PC-3 (cell line): Measurements from ENCODE around the gene OXSR1. TPM values are rescaled to one million over a fixed set of nuclear protein-coding genes. Genes with fewer than 3 reads are reported as not detected.
A peak's percentile ranks its signal among the peaks of the same experiment; 100 is the strongest.

Experiments used
- ATAC-seq: fragments of 200-7000 bp; cut with Tn5 transposase; 2 replicates; pipeline ENCODE4 v1.9.1; 2020; ENCODE audit warnings: mild to moderate bottlenecking, moderate library complexity
- BruUV-seq: library from RNA; stranded (reverse); fragments of 400-500 nt; replicated peaks from 2 replicates; lab custom pipeline; 2021; lab: Mats Ljungman, UMichigan
- CTCF ChIA-PET: fragments of 300-600 bp; sonication (Branson Sonifier 250); formaldehyde crosslinking; loops from one replicate; lab custom pipeline; 2022; ENCODE audit warnings: antibody characterized with exemption; lab: Charles Lee
- POLR2A ChIA-PET: fragments of 300-600 bp; sonication (Branson Sonifier 250); formaldehyde crosslinking; loops from one replicate; lab custom pipeline; 2022; ENCODE audit warnings: antibody characterized with exemption; ENCODE audit not compliant: unreplicated experiment; lab: Charles Lee
- DNase-seq: peaks from one replicate; pipeline ENCODE4 v3.0.0-alpha.2; 2015
- H2AFZ ChIP-seq: fragments of 300-600 bp; sonication (generic); 2 replicates; pipeline ENCODE4 v1.6.0; 2016; ENCODE audit warnings: antibody characterized with exemption, low read length
- H3F3A ChIP-seq: fragments of 300-600 bp; sonication (generic); one replicate; pipeline ENCODE4 v1.6.0; 2017; ENCODE audit warnings: antibody characterized with exemption, low read length, control low read depth, mild to moderate bottlenecking; ENCODE audit not compliant: unreplicated experiment
- H3K27ac ChIP-seq: fragments of 300-600 bp; sonication (generic); 2 replicates; pipeline ENCODE4 v1.5.1; 2016; ENCODE audit warnings: mild to moderate bottlenecking, low read length
- H3K27me3 ChIP-seq: fragments of 300-600 bp; sonication (generic); 2 replicates; pipeline ENCODE4 v1.6.1; 2016; ENCODE audit warnings: low read length, mixed read lengths
- H3K36me3 ChIP-seq: fragments of 300-600 bp; sonication (generic); 2 replicates; pipeline ENCODE4 v1.6.1; 2016; ENCODE audit warnings: low read depth, mixed run types, low read length, mixed read lengths
- H3K4me1 ChIP-seq: fragments of 300-600 bp; sonication (generic); 2 replicates; pipeline ENCODE4 v1.5.1; 2016; ENCODE audit warnings: low read length; ENCODE audit not compliant: insufficient read depth
- H3K4me2 ChIP-seq: fragments of 300-600 bp; sonication (generic); 2 replicates; pipeline ENCODE4 v1.6.0; 2016; ENCODE audit warnings: low read length
- H3K4me3 ChIP-seq: fragments of 300-600 bp; sonication (generic); 2 replicates; pipeline ENCODE4 v1.5.1; 2016; ENCODE audit warnings: mild to moderate bottlenecking, low read length, mixed read lengths
- H3K79me2 ChIP-seq: fragments of 300-600 bp; sonication (generic); 2 replicates; pipeline ENCODE4 v1.6.1; 2017; ENCODE audit warnings: low read length, mixed read lengths
- H3K9ac ChIP-seq: fragments of 300-600 bp; sonication (generic); 2 replicates; pipeline ENCODE4 v1.6.0; 2016; ENCODE audit warnings: mild to moderate bottlenecking, low read length
- H3K9me2 ChIP-seq: fragments of 300-600 bp; sonication (generic); replicated peaks from 2 replicates; pipeline ENCODE4 v1.6.1; 2016; ENCODE audit warnings: mixed run types, low read length, mixed read lengths
- H3K9me3 ChIP-seq: fragments of 300-600 bp; sonication (generic); 2 replicates; pipeline ENCODE4 v1.6.1; 2016; ENCODE audit warnings: low read length, mixed read lengths
- H4K20me1 ChIP-seq: fragments of 300-600 bp; sonication (generic); 2 replicates; pipeline ENCODE4 v1.6.1; 2016; ENCODE audit warnings: low read length, mixed read lengths
- EZH2 ChIP-seq: fragments of 300-600 bp; sonication (generic); IDR thresholded peaks from one replicate; pipeline ENCODE4 v1.6.1; 2017; ENCODE audit warnings: antibody characterized with exemption, mild to moderate bottlenecking, low read length; ENCODE audit not compliant: unreplicated experiment
- EZH2phosphoT487 ChIP-seq: fragments of 300-600 bp; sonication (generic); IDR thresholded peaks from 2 replicates; pipeline ENCODE4 v1.6.1; 2018; ENCODE audit warnings: mild to moderate bottlenecking, antibody characterized with exemption, low read length, borderline replicate concordance
- intact Hi-C: fragments of 100-400 bp; cut with micrococcal nuclease; formaldehyde crosslinking; loops from 2 replicates; pipeline ENCODE4 v1.9.0; 2023
- total RNA-seq: library from RNA; depleted of rRNA; stranded (reverse); fragments of >200 nt; gene quantifications from 2 replicates; pipeline ENCODE4 v1.2.3, GENCODE V29; 2014
- TF ChIP-seq, protein P1 (sequence below): fragments of 300-600 bp; sonication (generic); conservative IDR thresholded peaks from 2 replicates; pipeline ENCODE4 v1.5.1; 2017; ENCODE audit warnings: antibody characterized with exemption, low read depth, mild to moderate bottlenecking, low read length

Gene OXSR1
- total RNA-seq, 1 experiment from 2014 or later, result 42.2 TPM

DNA sequence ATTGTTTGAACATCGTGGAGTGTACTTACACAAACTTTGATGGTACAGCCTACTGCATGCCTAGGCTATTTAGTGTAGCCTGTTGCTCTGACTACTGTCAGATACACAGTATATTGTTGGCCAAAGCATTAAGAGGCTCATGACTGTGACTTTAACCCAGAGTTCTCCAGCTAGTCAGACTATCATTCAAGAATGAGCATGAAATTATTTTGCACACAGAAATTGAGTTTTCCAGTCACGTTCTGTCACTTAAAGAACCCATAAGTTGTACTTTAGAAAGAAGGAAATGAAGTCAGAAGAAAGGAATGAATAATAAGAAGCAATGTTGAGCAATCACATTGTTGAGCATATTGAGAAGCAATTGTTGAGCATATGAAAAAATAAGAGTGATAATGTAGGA lies 62.7 kb downstream of the OXSR1 start:
- ATAC-seq, result 0 out of 2 replicates have a peak, but pooled peaks have one; percentile 24
- no peak overlapping the region for H3K4me3 ChIP-seq
- H3K9me2 ChIP-seq, result no peaks in the 10 kb centered on the region
- POLR2A ChIA-PET, result no interaction called here
- TF ChIP-seq EZH2phosphoT487 (no peak), EZH2 (no peak)
- TF ChIP-seq, protein P1, sequence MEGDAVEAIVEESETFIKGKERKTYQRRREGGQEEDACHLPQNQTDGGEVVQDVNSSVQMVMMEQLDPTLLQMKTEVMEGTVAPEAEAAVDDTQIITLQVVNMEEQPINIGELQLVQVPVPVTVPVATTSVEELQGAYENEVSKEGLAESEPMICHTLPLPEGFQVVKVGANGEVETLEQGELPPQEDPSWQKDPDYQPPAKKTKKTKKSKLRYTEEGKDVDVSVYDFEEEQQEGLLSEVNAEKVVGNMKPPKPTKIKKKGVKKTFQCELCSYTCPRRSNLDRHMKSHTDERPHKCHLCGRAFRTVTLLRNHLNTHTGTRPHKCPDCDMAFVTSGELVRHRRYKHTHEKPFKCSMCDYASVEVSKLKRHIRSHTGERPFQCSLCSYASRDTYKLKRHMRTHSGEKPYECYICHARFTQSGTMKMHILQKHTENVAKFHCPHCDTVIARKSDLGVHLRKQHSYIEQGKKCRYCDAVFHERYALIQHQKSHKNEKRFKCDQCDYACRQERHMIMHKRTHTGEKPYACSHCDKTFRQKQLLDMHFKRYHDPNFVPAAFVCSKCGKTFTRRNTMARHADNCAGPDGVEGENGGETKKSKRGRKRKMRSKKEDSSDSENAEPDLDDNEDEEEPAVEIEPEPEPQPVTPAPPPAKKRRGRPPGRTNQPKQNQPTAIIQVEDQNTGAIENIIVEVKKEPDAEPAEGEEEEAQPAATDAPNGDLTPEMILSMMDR, result no peak
- CTCF ChIA-PET, result no interaction called here
- H3F3A ChIP-seq, result no peaks in the 10 kb centered on the region
- no peak overlapping the region for H2AFZ ChIP-seq
- no peak overlapping the region for H3K9ac ChIP-seq
- no peaks in the 10 kb centered on the region for H3K79me2 ChIP-seq
- no peaks in the 10 kb centered on the region for H4K20me1 ChIP-seq
- intact Hi-C loops, result no loop called here
- BruUV-seq, result no TSS peak
- DNase-seq, result peak; percentile 41
- no peaks in the 10 kb centered on the region for H3K27me3 ChIP-seq
- H3K36me3 ChIP-seq, result peaks cover 62% of the 10 kb centered on the region
- no peaks in the 10 kb centered on the region for H3K9me3 ChIP-seq
- peak overlapping the region; percentile 4; the same call in 1 of the 2 replicates for H3K4me2 ChIP-seq
- H3K27ac ChIP-seq, result no peak overlapping the region
- peaks cover 46% of the 10 kb centered on the region for H3K4me1 ChIP-seq

DNA sequence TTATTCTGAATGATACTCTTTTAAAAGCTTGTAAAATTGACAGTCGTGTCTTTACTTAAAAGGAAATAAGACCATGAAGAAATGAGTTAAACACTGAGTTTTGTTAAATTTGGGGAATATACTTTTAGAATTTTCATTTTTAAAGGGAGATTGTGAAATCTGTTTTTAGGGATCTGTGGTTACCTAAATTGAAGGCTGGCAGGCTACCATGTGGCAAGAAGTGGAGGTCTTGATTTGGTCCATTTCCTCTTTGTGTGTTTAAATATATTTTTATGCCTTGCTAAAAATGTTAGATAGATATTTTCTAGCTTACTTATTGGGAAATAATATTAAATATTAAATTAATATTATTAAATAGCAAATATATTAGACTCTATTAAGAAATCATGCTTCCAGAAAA lies 63.7 kb downstream of the OXSR1 start:
- Histone ChIP-seq H3K4me3 (no peak overlapping the region), H3F3A (no peaks in the 10 kb centered on the region), H3K4me2 (no peak overlapping the region), H3K27ac (no peak overlapping the region), H3K4me1 (peaks cover 41% of the 10 kb centered on the region), H3K9ac (no peak overlapping the region), H3K27me3 (no peaks in the 10 kb centered on the region), H3K9me3 (no peaks in the 10 kb centered on the region), H2AFZ (no peak overlapping the region), H4K20me1 (no peaks in the 10 kb centered on the region), H3K79me2 (no peaks in the 10 kb centered on the region), H3K9me2 (no peaks in the 10 kb centered on the region), H3K36me3 (peaks cover 63% of the 10 kb centered on the region)
- DNase-seq (no peak), ATAC-seq (no peak)
- no TSS peak for BruUV-seq
- CTCF ChIA-PET, result no interaction called here
- no peak for TF ChIP-seq EZH2
- intact Hi-C loops, result no loop called here
- POLR2A ChIA-PET, result no interaction called here

DNA sequence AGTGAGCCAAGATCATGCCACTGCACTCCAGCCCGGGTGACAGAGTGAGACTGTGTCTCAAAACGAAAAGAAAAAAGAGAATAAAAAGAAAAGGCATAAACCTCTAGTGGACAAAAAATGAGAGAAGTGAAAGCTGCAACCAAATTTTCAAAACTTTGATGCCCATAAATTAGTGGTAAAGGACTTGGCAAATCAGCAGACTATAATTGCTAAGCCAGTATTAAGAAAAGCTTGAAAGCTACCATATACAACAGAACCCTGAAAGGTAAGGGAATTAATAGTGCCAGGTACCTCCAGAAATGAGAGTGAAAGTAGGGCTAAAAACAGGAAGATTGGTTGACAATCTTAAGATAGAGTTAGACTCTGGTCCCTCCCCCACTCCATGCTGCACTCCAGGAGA lies 67.4 kb downstream of the OXSR1 start:
- Histone ChIP-seq H3K9me2 (no peaks in the 10 kb centered on the region), H3K4me2 (no peak overlapping the region), H3K4me1 (peaks cover 11% of the 10 kb centered on the region), H3K4me3 (no peak overlapping the region), H3K27me3 (no peaks in the 10 kb centered on the region), H3K27ac (no peak overlapping the region), H3K9me3 (no peaks in the 10 kb centered on the region), H3K9ac (no peak overlapping the region), H3K79me2 (no peaks in the 10 kb centered on the region), H4K20me1 (no peaks in the 10 kb centered on the region), H3F3A (no peaks in the 10 kb centered on the region), H3K36me3 (peaks cover 65% of the 10 kb centered on the region), H2AFZ (no peak overlapping the region)
- CTCF ChIA-PET, result no interaction called here
- BruUV-seq, result no TSS peak
- TF ChIP-seq EZH2phosphoT487 (no peak), EZH2 (no peak)
- TF ChIP-seq, protein P1, result no peak
- intact Hi-C loops, result no loop called here
- ATAC-seq (no peak), DNase-seq (no peak)
- POLR2A ChIA-PET, result no interaction called here
